Upper lobe of left lung (tissue), 4 donors: ENCODE results near the gene MELTF.

Experiments used
- EP300 ChIP-seq, 4 donors: sonication (generic); formaldehyde crosslinking; IDR thresholded peaks; one replicate each; pipeline ENCODE4 v1.5.1; 2017; ENCODE audit warnings: antibody characterized with exemption in 4 of 4, control low read depth in 2 of 4
- POLR2A ChIP-seq, 4 donors: fragments of 450-650 bp; IDR thresholded peaks; one replicate each; pipeline ENCODE4 v1.5.1; 2016 to 2017; ENCODE audit warnings: antibody characterized with exemption in 4 of 4, mild to moderate bottlenecking in 2 of 4
- TF ChIP-seq, protein P1 (sequence below), 6 experiments: fragments of 450-650 bp in 4 of 6; fragments of 200-600 bp in 2 of 6; sonication (generic) in 2 of 6; IDR thresholded peaks; one replicate each; pipeline ENCODE4 v1.5.1; 2016 to 2019; ENCODE audit warnings: antibody characterized with exemption in 6 of 6

DNA sequence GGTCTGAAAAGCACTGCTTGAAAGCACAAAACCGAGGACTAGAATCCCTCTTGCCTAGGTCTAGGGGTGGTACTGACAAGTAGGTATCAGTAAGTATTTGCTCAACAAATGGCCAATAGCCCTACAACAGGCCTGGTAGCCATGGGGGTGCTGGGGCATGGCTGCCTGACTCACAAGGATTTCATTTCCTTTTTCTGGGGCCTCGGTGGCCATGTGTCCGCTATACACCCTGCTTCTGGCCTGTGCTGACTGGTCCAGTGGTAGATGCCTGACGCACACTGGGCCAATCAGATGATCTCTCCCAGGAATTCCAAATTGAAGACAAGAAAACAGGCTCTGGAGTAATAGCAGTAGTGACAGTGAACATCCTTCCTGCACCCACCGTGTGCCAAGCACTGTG lies 29.4 kb downstream of the MELTF start:
- TF ChIP-seq POLR2A (IDR thresholded peaks at IDR 0.05) (no peak), EP300 (IDR thresholded peaks at IDR 0.05) (no peak)
- TF ChIP-seq, protein P1, sequence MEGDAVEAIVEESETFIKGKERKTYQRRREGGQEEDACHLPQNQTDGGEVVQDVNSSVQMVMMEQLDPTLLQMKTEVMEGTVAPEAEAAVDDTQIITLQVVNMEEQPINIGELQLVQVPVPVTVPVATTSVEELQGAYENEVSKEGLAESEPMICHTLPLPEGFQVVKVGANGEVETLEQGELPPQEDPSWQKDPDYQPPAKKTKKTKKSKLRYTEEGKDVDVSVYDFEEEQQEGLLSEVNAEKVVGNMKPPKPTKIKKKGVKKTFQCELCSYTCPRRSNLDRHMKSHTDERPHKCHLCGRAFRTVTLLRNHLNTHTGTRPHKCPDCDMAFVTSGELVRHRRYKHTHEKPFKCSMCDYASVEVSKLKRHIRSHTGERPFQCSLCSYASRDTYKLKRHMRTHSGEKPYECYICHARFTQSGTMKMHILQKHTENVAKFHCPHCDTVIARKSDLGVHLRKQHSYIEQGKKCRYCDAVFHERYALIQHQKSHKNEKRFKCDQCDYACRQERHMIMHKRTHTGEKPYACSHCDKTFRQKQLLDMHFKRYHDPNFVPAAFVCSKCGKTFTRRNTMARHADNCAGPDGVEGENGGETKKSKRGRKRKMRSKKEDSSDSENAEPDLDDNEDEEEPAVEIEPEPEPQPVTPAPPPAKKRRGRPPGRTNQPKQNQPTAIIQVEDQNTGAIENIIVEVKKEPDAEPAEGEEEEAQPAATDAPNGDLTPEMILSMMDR (IDR thresholded peaks at IDR 0.05): no peak
